HK-2 (cell line): ENCODE results near the gene SGSM2.

Experiments used
- DNase-seq: peaks from one replicate; pipeline ENCODE4 v3.0.0-alpha.2; 2018; ENCODE audit not compliant: unreplicated experiment

Gene SGSM2

DNA sequence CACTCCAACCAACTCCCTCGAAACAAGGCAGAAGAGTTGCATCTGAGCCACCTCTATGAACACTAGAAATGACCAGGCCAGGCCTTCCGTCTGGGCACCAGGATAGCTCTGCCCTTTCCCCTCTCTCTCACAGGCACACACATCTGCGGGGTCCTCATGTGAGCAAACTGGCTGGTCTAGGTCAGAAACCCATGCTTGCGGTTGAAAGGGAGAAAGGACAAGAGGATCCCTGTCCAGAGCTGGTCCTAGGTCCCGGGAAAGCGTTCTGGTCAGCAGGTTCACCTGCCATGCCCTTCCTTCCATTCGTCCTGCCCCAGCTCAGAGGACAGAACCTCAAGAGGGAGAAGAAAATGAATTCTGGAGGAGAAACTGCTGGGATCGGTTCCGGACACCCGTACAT, 60.9 kb downstream of the SGSM2 start:
- DNase-seq = no peak

DNA sequence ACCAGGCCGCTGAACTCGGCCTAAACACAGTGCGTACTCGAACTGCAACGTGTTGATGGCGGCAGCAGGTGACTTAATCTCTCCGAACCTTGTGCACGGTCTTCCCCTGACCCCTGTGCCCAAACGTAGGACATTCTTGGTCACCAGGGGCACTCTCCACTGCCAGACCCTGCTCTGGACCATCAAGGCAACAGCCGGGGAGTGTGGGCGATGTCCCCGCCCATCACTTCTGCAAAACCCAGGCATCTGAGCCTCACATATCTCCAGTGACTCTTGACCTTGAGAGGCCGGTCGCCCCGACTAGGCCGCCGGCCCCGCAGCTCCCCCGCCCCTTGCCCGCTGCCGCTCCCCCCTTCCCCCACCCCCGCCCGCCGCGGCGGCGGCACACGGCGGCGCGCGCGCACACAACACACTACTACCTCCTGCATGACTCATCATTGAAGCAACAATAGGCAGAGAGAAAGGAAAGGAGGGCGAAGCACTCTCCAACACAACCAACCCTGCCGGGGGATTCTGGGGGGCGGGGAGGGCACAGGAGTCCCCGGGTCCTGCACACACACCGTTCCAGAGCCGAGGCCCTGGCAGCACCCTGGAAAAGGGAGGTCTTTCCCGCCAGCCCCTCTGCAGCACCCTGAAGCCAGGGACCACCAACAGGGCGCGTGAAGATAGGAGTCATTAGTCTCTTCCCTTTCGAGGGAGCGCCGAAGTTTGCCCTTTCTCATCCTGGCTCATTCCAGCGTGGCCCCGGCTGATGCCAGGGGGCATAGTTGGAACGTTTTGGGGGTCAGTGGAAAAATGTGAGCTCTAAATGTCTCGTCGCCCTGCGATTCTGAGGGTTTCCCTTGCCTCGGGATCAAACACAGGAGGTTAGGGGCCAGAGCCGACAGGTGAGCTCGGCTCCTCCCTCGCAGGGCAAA, 61.6 kb downstream of the SGSM2 start:
- DNase-seq = peak; percentile 64

DNA sequence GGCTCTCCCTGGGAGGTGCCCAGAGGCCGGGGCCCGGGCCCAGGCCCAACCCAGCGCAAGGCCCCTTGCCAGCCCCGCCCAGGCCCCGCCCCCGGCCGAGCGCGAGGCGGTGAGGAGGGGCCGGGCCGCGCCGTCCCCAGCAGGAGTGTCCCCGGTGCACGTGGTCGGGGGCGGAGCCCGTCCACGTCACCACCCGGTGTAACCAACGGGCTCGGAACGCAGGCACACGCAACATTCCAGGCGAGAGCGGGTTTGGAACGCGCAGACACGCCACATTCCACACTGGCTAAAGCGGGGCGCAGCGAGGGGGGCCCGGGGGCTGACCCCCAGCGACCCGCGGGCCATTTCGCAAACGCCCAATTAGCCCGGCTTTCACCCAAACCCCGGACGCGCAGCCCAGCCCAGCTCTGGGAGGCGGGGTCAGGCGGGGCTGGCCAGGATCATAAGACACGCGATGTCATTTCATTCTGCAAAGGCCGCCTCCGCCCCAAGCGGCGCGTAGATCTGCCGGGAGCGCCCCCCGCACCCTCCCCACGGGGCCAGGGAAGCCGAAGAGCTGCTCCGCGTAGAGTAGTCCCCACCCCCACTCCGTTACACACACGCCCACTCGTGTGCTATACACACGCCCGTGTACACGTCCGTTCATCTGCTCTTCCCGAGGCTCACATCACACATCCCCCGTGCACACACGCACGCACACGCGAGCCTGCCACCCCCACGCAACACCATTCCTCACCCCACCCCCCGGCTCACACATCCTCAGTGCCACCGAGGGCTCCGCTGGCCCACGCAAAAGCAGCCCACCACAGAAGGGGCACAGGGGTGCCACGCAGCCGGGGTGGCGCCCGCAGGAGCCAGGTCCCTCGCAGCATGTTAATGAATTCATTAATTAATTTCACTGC, 62.5 kb downstream of the SGSM2 start:
- DNase-seq = peak; percentile 95

DNA sequence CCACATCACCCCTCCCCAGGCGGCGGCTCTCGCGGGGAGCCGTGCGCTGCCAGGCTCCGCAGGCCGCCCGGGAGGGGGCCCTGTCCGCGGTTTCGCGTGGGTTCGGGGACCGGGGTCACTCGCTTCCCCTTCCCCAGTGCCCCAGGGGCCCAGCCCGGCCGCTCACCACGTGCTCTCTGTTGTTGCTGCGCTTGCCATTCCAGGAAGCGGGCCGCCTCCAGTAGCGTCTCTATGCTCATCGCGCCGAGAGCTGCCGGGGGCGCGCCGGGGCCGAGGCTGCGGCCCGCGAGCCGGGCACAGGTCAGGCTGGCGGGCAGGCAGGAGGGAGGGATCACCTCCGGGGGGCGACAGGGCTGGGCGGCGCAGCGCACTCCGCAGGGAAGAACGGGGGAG, 63.2 kb downstream of the SGSM2 start:
- peak; percentile 63 for DNase-seq

DNA sequence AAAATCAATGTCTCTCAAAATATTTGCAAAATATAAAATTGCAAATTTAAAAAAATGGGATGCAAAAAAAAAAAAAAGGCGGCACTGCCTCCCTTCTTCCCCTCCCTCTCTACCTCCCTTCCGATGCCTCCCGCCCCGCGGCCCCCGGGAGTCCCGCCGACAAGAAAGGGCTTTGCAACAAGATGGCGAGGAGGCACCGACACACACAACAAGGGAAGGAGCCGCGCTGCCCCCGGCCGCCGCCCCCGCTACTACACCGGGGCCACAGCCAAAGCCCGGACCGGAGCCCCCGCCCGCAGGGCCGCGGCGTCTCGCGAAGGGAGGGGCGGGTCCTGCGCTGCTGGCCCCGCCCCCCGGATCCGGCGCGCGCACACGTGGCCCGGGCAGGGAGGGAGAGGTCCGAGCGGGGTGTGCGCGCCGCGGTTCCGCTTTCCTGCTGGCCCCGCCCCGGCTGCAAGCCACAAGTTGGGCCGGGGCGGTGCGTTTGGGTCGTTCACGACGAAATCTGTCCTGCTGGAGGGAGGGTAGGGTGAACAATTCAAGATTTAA, 63.6 kb downstream of the SGSM2 start, which contains the start of gene MNT:
MNT (minus strand) TSS at position 184 of the 549 bp plus-strand sequence. CDS start 348 bp downstream, outside the sequence.
- DNase-seq = peak; percentile 91

DNA sequence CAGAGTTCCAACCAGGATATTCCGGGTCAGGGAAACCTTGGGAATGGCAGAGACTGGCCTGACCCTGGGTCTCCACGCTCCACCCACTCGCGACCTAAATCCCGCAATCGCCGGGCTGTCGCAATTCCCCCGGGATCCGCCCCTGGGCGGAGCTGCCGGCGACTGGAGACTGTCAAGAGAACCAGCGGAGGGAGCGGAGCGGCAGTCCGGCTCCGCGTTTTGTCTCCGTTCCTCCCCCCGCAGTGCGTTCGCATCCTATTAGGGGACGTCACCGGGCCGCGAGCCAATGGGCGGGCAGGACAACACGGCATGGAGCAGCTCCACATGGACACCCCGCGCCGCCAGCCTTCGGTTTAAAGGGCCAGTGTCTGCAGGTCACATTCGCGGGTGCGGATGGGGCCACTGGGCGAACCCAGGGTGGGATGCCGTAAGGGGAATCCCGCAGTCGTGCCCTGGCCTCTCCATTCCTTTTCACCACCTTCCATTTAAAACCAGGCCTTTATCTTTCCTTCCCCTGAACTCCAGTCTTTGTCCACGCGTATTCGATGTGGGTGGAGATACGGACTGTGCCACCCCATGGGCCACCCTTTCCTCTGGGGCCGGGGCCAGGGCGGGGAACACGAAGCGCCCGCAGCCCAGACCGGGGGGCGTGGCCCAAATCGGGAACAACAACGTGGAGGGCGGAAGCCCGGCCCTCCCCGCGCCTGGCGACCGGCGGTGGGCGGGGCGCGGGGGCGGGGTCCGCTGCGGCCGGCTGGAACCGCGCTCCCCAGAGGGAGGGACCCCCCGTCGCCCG, 64.3 kb downstream of the SGSM2 start:
- DNase-seq = peak; percentile 99

DNA sequence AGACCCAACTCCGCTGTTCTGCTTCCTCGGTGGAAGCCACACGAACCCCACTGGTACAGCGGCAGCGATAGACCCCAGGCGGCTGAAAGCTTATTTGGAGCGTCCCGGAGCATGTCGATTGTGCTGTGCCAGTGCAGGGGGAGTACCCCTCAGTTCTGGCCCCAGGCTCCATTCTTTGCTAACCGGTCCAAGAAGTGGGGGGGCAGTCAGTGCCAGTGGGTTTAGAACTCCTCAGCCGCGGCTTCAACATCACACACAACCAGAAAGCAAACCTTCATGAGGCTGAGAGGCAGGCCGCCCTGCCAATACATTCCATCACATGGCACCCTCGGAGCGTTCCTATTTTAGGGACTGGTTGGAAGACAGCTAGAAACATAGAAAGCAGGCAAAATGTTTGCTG, 65.2 kb downstream of the SGSM2 start:
- DNase-seq = no peak

DNA sequence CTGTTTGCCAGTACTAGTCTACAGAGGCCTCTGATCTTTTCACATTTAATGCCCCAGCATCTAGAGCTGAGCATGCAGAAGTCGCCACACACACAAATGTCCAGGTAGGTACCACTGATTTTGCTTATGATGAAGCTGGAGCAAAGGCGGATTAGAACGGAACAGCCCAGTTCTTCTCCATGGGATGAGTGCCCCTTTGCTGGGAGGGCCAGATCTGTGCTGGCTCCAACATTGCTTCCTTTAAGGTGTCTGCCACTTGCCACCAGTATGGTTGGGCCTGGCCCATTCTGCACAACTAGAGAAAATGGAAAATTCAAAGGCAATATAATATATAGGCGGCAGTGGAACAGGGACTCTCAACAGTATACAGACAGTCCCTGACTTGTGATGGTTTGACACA, 65.7 kb downstream of the SGSM2 start:
- DNase-seq = no peak

DNA sequence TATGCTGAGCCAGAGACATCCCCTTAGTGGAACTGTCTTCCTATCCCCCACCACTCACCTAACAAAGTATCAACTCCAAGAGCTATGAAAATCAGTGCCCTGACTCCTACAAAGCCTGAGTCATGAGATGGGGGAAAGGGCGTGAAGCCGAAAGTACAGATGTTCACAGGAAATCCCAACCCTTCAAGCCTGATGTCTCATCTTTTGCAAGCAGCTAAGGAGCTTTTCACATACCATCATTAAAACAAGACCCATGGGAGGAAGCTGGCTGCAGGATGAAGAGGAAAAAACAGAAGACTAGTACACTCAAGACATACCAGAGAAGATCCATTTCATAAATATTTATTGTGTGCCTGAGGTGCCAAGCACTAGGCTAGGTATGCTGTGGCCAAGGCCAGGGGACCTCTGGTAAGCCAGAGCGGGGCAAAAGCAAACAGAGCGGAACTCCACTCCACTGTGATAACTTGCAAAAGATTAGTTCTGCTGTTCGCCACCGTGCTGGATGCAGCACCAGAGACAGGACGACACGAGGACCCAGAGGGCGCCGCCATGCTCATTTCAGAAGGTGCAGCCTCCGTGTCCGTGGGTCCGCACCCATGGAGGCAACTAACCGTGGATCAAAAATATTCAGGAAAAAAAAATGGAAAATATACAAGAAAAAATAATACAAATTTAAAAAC, 68.1 kb downstream of the SGSM2 start:
- no peak for DNase-seq

DNA sequence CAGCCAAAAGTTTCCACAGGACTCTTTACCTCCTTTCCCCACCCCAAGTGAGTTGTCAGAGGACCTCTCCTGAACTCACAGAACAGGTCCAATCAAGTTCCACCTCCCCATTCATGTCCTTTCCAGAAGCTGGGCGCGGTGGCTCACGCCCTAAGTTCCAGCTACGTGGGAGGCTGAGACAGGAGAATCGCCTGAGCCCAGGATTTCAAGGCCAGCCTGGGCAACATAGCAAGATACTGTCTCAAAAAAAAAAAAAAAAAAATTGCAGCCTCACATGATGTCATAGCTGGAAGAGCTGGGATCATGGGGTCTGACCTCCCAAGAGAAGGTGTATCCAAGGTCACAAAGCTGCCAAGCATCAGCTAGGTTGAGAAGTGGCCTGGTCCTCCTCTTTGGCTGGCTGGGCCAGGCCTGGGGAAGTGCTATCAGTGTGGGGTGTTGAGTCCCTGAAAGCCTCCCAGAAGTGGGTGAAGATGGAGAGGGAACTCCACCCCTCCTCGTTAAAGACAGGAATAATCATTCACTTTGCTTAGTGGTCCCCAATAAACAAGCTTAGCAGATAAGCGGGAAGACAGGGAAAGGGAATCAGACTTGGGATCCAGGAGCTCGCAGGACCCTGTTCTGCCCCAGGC, 69.1 kb downstream of the SGSM2 start:
- no peak for DNase-seq

DNA sequence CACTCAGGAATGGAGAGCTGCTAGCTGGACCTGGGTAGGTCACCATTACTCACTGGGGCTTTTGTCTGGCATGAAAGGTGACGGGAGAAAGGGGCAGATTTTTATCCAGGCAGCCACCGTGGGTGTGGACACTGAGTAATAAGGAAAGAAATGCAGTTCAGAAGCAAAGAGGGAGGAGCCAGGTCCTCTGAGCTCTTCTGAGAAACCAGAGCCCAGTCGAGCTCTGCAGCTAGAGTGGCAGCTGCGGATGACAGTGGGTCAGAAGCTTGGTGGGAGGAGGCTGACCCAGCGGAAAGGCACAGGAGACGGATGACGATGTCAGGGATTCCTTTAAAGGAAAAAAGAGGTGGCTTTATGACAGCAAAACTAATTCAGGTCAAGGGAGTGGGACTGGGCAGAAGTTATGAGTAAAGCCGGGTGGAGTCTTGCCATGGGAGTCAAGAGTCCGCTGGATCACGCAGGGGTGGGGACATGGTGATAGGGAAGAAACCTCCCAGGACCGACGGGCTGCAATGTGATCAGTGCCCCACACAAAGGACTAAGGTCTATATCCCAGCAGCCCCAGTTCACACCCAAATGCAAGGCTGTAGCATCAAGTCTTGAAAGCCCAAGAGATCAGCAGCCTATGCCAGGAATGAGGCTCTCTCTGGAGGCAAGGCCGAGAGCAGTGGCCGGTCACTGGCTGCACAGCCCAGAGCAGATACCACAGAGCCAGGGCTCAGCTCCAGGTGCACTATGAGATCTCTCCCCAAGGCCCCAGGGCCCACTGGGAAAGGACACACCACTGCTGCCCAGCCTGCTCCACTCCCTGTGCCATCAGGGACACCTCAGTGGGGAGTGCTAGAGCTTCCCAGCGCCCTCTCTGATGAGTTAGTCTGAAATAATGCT, 69.8 kb downstream of the SGSM2 start:
- DNase-seq = peak; percentile 90

DNA sequence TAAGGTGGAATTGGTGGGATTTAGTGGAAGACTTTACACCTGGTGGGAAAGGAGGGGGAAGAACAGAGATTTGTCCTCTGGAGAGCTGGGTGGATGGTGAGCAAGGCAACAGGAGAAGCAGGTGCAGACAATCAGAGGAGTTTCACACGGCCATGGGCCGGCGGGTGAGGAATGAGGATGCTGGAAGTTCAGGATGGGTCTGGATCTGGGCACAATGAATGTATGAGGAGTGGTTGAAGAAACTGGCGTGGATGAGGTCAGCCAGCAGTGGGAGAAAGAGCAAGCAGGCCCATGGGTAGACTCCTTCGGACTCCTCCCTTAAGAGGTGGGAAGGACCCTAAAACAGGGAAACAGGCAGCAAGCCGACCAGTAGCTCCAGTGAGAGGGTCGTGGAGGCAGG, 73.7 kb downstream of the SGSM2 start:
- DNase-seq = no peak

DNA sequence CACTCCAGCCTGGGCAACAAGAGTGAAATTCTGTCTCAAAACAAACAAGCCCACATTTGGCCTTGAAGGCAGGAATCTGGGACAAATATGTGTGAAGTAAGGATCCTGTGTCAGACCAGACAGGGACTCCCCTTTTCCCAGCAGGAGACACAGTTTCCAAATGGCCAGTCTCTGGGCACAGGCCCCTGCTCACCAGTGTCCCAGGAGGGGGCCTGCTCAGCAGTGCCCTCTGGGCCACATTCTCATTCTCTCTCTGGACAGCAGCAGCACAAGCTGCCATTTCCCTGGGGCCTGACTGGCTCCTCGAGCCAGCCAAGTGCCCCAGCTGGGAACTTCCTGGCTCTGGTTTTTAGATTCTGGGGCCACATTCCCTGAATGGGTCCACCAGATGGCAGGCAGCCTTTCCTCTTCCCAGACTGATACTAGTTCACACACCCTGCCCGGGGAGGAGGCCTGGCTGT, 75.3 kb downstream of the SGSM2 start:
- DNase-seq = peak; percentile 13

DNA sequence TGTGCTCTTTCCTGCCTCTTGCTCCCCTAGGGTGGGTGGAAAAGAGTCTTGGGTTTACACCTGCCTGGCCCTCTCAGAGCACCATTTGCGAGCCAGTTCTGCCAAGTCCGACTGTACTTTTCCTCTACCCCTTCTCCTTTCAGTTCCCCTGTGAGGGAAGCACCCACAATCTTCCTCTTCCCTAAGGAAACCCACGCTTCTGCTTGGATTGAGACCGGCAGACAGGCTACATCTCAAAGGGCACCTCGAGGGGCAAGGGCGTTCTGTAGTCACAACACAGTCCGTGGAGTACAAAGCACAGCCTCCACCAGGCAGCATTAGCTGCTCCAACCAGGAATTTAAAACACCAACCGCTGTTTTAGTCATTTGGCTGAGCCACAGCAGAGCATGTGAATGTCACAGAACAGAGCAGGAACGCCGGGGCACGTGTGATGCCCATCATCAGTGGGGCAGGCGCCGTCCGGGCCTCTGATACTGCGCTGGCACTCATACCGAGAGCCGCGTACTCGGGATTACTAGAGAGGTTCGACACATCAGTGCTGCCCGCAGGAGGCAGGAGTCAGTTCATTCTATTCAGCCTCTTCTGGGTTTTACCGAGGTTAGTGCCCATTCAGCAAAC, 77.3 kb downstream of the SGSM2 start:
- no peak for DNase-seq

DNA sequence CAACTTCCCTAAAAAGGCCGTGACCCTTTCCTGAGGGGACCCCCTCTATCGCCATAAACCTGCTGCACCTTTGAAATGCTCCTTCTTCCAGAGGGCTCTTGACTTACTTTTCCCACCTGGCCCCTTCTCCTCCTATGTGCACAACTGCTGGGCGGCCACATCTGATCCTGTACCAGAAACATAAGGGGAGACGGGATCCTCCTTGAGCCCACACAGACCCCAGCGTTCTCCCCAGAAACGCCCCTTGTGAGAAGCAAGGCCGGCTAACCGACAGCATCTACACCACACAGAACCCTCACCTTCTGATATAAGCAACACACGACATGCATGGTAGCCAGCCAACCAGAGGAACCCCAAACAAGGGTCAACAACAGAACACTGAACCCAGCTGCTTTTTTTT, 77.8 kb downstream of the SGSM2 start:
- DNase-seq = no peak

DNA sequence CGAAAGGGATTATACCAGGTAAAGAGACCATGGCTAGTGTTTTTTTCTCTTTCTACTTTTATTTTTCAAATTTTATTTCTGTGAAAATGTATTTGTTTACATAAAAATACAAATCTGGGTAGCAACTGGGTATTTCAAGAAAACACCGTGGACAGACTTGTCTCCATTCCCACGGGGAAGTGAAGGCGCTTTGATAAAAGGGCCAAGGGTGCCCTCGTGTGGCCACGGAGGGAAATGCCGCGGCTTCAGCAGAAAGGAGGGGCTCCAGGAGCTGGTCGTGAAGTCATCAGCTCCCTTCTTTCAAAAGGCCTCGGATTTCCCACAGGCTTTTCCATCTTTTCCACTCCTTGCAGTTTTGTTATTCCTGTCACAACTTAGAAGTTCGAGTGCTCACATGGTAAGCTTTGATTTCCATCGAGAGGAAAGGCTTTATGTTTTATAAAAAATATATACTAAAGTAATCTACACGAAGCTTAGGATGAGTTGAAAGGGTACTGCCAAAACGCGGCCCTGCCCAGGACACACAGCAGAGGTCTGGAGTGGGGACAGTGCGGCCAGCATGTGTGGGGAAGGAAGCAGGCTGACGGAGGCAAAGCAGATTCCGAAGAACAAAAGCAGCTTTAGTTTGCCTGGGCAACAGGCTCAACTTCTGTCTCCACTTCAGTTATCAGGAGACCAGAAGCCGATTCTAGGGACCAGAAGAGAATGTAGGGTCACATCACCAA, 78.9 kb downstream of the SGSM2 start:
- DNase-seq = peak; percentile 89

DNA sequence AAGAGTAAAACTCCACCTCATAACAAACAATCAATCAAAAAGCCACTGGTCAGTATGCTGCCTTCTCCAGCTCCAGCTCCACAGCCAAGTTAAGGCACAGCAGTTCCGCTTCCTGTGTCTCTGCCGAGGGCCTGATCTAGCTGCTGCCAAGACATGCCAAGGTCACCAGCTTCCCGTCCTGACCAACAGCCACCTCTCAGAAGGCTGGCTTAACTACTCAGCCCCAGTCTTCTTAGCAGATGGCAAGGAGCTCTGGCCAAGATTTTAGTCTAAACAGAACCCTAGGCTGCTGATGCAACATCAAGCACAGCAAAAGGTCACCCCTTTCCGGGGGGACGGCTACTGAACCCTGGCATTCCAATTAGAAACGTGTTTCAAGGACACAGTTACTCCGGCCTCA, 81.3 kb downstream of the SGSM2 start:
- no peak for DNase-seq

DNA sequence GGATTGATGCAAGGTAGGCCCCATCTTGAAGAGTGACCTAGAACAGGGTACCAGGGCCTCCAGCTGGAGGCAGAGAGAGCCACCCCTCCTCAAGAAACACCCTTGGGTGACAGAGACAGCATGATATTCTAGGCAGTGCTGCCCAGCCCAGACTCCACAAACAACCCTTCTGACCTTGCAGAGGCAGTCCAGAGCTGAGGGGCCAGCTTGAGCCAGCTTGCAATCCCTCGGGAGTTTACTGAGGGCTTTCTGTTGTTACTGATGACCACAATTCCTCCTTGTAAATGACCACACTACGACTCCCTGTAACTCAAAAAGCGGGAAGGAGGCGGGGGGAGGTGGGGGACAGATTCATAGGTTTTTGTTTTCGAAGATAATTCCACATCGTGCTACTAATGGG, 82.2 kb downstream of the SGSM2 start:
- DNase-seq = no peak
